Esophagus muscularis mucosa (tissue), 4 donors: Measurements from ENCODE around the gene TMPRSS11E.

Source experiments
- CTCF ChIP-seq, 3 experiments: fragments of 200-600 bp in 2 of 3; fragments of 450-650 bp in 1 of 3; sonication (generic) in 2 of 3; IDR thresholded peaks; one replicate each; pipeline ENCODE4 v1.5.1; 2017 to 2019; ENCODE audit warnings: antibody characterized with exemption in 3 of 3, mild to moderate bottlenecking in 2 of 3, moderate library complexity in 1 of 3
- EP300 ChIP-seq: sonication (generic); formaldehyde crosslinking; IDR thresholded peaks from one replicate; pipeline ENCODE4 v1.6.1; 2017; ENCODE audit warnings: antibody characterized with exemption
- POLR2A ChIP-seq: fragments of 450-650 bp; IDR thresholded peaks from one replicate; pipeline ENCODE4 v1.6.1; 2017; ENCODE audit warnings: antibody characterized with exemption, moderate library complexity, mild to moderate bottlenecking, low read depth

DNA sequence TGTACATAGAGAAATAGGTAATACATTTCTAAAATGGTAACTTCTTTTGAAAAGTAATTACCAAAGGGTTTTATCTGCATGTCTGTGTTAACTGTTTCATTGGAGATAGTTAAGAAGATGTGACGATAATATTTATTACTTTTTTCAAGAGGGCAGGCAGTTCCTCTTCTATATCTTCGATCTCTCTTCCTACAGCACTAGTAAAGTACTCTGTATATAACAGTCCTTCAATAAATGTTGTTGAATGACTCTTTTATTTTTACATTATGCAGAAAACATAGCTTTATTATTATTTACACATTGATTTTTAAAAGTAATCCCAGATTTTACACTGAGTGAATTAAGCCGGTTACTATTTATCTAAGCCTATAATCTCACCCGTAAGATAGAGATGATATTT lies 51.8 kb downstream of the TMPRSS11E start:
- no peak for TF ChIP-seq CTCF (IDR thresholded peaks at IDR 0.05)
- no peak for TF ChIP-seq POLR2A
- TF ChIP-seq EP300: no peak
